Tibial nerve (tissue), 4 donors: ENCODE measurements around the gene C1QBP. TPM values are rescaled to one million over a fixed set of nuclear protein-coding genes. Genes with fewer than 3 reads are reported as not detected.
"Not testable (repeated sequence)": the region's sequence is repeated elsewhere in the genome, so short reads cannot be mapped to it uniquely, and the experiment has no call there.

Source experiments
- DNase-seq, 2 donors: peaks; one replicate each; pipeline ENCODE4 v3.0.0-alpha.2; 2019; ENCODE audit warnings: low spot score in 2 of 2
- H3K27ac ChIP-seq, 4 donors: fragments of 200-600 bp; sonication (generic) in 3 of 4; one replicate each; pipeline ENCODE4 v1.5.1; 2017 to 2019; ENCODE audit warnings: mild to moderate bottlenecking in 1 of 4
- H3K27me3 ChIP-seq, 2 donors: fragments of 200-600 bp; sonication (generic) in 1 of 2; one replicate each; pipeline versions ENCODE4 v1.5.1 to v1.6.0; 2017 to 2019
- H3K36me3 ChIP-seq, 3 donors: fragments of 200-600 bp; sonication (generic); one replicate each; pipeline ENCODE4 v1.5.1; 2018 to 2019
- H3K4me1 ChIP-seq, 4 donors: fragments of 200-600 bp; sonication (generic) in 3 of 4; one replicate each; pipeline ENCODE4 v1.5.1; 2017 to 2019
- H3K4me3 ChIP-seq, 4 donors: fragments of 200-600 bp; sonication (generic) in 3 of 4; one replicate each; pipeline ENCODE4 v1.5.1; 2017 to 2019; ENCODE audit warnings: mild to moderate bottlenecking in 1 of 4, moderate library complexity in 1 of 4
- H3K9me3 ChIP-seq, 4 donors: fragments of 200-600 bp; sonication (generic) in 3 of 4; one replicate each; pipeline ENCODE4 v1.5.1; 2017 to 2019
- CTCF ChIP-seq, 5 experiments: fragments of 200-600 bp in 3 of 5; fragments of 450-650 bp in 2 of 5; sonication (generic) in 3 of 5; IDR thresholded peaks; one replicate each; pipeline ENCODE4 v1.5.1; 2016 to 2019; ENCODE audit warnings: antibody characterized with exemption in 5 of 5, mild to moderate bottlenecking in 3 of 5, moderate library complexity in 2 of 5
- EP300 ChIP-seq, 2 donors: sonication (generic); formaldehyde crosslinking; IDR thresholded peaks; one replicate each; pipeline ENCODE4 v1.6.1; 2017; ENCODE audit warnings: antibody characterized with exemption in 2 of 2, mild to moderate bottlenecking in 1 of 2
- POLR2A ChIP-seq, 2 donors: fragments of 450-650 bp; IDR thresholded peaks; one replicate each; pipeline ENCODE4 v1.6.1; 2017; ENCODE audit warnings: antibody characterized with exemption in 2 of 2, mild to moderate bottlenecking in 2 of 2, moderate library complexity in 2 of 2
- WGBS, 2 donors: methylation state at CpG; one replicate each; pipeline ENCODE4 v1.1.5; 2018; 5-methylcytosine and 5-hydroxymethylcytosine counted together
- total RNA-seq, 4 donors: library from RNA; depleted of rRNA; stranded (reverse); fragments of >200 nt; gene quantifications; one replicate each; pipeline ENCODE4 v1.1.0, GENCODE V29; 2016

Gene C1QBP
- total RNA-seq, 4 donors from 2014 or later, result 62.7 to 103 (median 83.7) TPM

GRCh38 chr17:5444209-5444608 is 5.3 kb upstream of the C1QBP start:
- TF ChIP-seq EP300 (IDR thresholded peaks at IDR 0.05), result no peak
- no peak for TF ChIP-seq CTCF (IDR thresholded peaks at IDR 0.05)
- no peak for TF ChIP-seq POLR2A (IDR thresholded peaks at IDR 0.05)
- Histone ChIP-seq H3K4me3 (no peak overlapping the region), H3K36me3 (peaks cover 0 to 74% (median 8%) of the 10 kb centered on the region in 3 donors), H3K27ac (peak overlapping the region in 1 of 4 donors; percentile 88), H3K27me3 (no peaks in the 10 kb centered on the region), H3K4me1 (peaks cover 0 to 16% (median 2%) of the 10 kb centered on the region in 4 donors), H3K9me3 (no peaks in the 10 kb centered on the region)
- DNase-seq, result no peak
- 93 to 96% methylated on average over 21 to 22 of the region's 22 CpGs for WGBS, 2 donors

- H3K9me3 ChIP-seq, result no peaks in the 10 kb centered on the region
- no peaks in the 10 kb centered on the region for H3K27me3 ChIP-seq
- H3K27ac ChIP-seq, result peak overlapping the region in 1 of 4 donors; percentile 88
- peaks cover 0 to 17% (median 2%) of the 10 kb centered on the region in 4 donors for H3K4me1 ChIP-seq
- H3K36me3 ChIP-seq, result peaks cover 0 to 70% (median 8%) of the 10 kb centered on the region in 3 donors
- WGBS, 2 donors, result 96 to 97% methylated on average over 6 of the region's 6 CpGs
- no peak overlapping the region for H3K4me3 ChIP-seq
- TF ChIP-seq EP300 (IDR thresholded peaks at IDR 0.05), result no peak
- no peak for TF ChIP-seq CTCF (IDR thresholded peaks at IDR 0.05)
- TF ChIP-seq POLR2A (IDR thresholded peaks at IDR 0.05), result no peak
- DNase-seq, result no peak
Observed at GRCh38 chr17:5443728-5444127, 4.8 kb upstream of the C1QBP start.

GRCh38 chr17:5439446-5439764 is 450 bp upstream of the C1QBP start:
- no peaks in the 10 kb centered on the region for H3K27me3 ChIP-seq
- H3K9me3 ChIP-seq, result no peaks in the 10 kb centered on the region
- H3K36me3 ChIP-seq, result peaks cover 0 to 60% (median 4%) of the 10 kb centered on the region in 3 donors
- peak overlapping the region; percentile 76 to 92 (median 82) for H3K4me3 ChIP-seq
- WGBS, 2 donors, result 18 to 20% methylated on average over 1 of the region's 1 CpG
- no peak for TF ChIP-seq POLR2A (IDR thresholded peaks at IDR 0.05)
- no peak for TF ChIP-seq EP300 (IDR thresholded peaks at IDR 0.05)
- TF ChIP-seq CTCF (IDR thresholded peaks at IDR 0.05), result no peak
- H3K27ac ChIP-seq, result peak overlapping the region; percentile 63 to 89 (median 80)
- peaks cover 0 to 32% (median 16%) of the 10 kb centered on the region in 4 donors for H3K4me1 ChIP-seq
- no peak for DNase-seq

GRCh38 chr17:5437721-5438317 is 1.1 kb downstream of the C1QBP start:
- Histone ChIP-seq H3K4me3 (peak overlapping the region; percentile 76 to 92 (median 82)), H3K9me3 (no peaks in the 10 kb centered on the region), H3K36me3 (peaks cover 0 to 60% (median 12%) of the 10 kb centered on the region in 3 donors), H3K4me1 (peaks cover 0 to 32% (median 16%) of the 10 kb centered on the region in 4 donors), H3K27ac (peak overlapping the region in 2 of 4 donors; percentile 79 to 82), H3K27me3 (no peaks in the 10 kb centered on the region)
- no peak for DNase-seq
- TF ChIP-seq POLR2A (IDR thresholded peaks at IDR 0.05) (no peak), CTCF (IDR thresholded peaks at IDR 0.05) (no peak), EP300 (IDR thresholded peaks at IDR 0.05) (no peak)
- 53 to 58% methylated on average over 5 of the region's 5 CpGs for WGBS, 2 donors

GRCh38 chr17:5435781-5436315 is 3.1 kb downstream of the C1QBP start:
- DNase-seq, H3K27ac ChIP-seq, H3K4me3 ChIP-seq, H3K9me3 ChIP-seq, H3K27me3 ChIP-seq: not testable (repeated sequence)
- peaks cover 0 to 69% (median 15%) of the 10 kb centered on the region in 3 donors for H3K36me3 ChIP-seq
- 90 to 91% methylated on average over 12 of the region's 12 CpGs for WGBS, 2 donors
- H3K4me1 ChIP-seq, result peaks cover 0 to 32% (median 16%) of the 10 kb centered on the region in 4 donors
